Esophagus squamous epithelium (tissue), 4 donors: ENCODE results near the gene PEAK3.

ENCODE experiments used
- POLR2A ChIP-seq, 4 donors: fragments of 450-650 bp; IDR thresholded peaks; one replicate each; pipeline ENCODE4 v1.6.1; 2017; ENCODE audit warnings: antibody characterized with exemption in 4 of 4, mild to moderate bottlenecking in 4 of 4, moderate library complexity in 3 of 4
- TF ChIP-seq, protein P1 (sequence below), 6 experiments: fragments of 450-650 bp in 4 of 6; fragments of 200-600 bp in 2 of 6; sonication (generic) in 2 of 6; IDR thresholded peaks; one replicate each; pipeline ENCODE4 v1.5.1; 2016 to 2019; ENCODE audit warnings: antibody characterized with exemption in 6 of 6, mild to moderate bottlenecking in 4 of 6, moderate library complexity in 4 of 6

DNA sequence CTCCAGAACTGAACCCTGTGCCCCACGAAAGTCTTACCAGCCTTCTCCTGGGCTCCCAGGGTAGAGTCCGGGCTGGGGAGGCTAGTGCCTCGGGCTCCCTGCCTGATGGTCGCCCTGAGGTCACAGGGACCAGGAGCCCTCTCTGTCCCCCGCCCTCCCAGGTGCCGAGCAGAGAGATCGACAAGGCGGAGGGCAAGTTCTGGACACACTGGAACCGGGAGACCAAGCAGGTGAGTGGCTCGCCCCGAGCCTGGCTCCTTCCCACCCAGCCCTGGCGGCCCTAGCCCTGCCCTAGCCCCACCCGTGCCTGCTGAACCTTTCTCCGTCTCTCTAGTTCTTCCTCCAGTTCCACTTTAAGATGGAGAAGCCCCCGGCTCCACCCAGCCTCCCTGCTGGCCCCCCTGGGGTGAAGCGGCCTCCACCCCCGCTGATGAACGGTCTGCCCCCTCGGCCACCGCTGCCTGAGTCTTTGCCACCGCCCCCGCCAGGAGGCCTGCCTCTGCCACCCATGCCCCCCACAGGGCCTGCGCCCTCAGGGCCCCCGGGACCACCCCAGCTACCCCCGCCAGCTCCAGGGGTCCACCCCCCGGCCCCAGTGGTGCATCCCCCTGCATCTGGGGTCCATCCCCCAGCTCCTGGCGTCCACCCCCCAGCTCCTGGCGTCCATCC lies 34.4 kb downstream of the PEAK3 start:
- TF ChIP-seq, protein P1, sequence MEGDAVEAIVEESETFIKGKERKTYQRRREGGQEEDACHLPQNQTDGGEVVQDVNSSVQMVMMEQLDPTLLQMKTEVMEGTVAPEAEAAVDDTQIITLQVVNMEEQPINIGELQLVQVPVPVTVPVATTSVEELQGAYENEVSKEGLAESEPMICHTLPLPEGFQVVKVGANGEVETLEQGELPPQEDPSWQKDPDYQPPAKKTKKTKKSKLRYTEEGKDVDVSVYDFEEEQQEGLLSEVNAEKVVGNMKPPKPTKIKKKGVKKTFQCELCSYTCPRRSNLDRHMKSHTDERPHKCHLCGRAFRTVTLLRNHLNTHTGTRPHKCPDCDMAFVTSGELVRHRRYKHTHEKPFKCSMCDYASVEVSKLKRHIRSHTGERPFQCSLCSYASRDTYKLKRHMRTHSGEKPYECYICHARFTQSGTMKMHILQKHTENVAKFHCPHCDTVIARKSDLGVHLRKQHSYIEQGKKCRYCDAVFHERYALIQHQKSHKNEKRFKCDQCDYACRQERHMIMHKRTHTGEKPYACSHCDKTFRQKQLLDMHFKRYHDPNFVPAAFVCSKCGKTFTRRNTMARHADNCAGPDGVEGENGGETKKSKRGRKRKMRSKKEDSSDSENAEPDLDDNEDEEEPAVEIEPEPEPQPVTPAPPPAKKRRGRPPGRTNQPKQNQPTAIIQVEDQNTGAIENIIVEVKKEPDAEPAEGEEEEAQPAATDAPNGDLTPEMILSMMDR (IDR thresholded peaks at IDR 0.05) = no peak
- no peak for TF ChIP-seq POLR2A (IDR thresholded peaks at IDR 0.05)
